22Rv1 (cell line): ENCODE measurements around the gene NFYB.

Experiments
- CTCF ChIP-seq: fragments of 450-650 bp; IDR thresholded peaks from 2 replicates; pipeline ENCODE4 v1.5.1; 2017; ENCODE audit warnings: mild to moderate bottlenecking
- ZFX ChIP-seq: fragments of 450-650 bp; IDR thresholded peaks from 2 replicates; pipeline ENCODE4 v1.6.1; 2017; ENCODE audit warnings: antibody characterized with exemption, borderline replicate concordance

- TF ChIP-seq CTCF, result no peak
- no peak for TF ChIP-seq ZFX
These were observed 25.6 kb upstream of the NFYB start for GRCh38 chr12:104163631-104164030.
